ENCODE results near the gene ARID3A.
"Not testable (repeated sequence)": the region's sequence is repeated elsewhere in the genome, so short reads cannot be mapped to it uniquely, and the experiment has no call there.

ARID3A gene

GRCh38 chr19:947707-948539 lies 22.1 kb downstream of the ARID3A start:
- no peak for DNase-seq

GRCh38 chr19:948842-949496 lies 23.1 kb downstream of the ARID3A start:
- no peak for DNase-seq

GRCh38 chr19:950352-951066 lies 24.7 kb downstream of the ARID3A start:
- DNase-seq: no peak

GRCh38 chr19:952049-952679 lies 26.3 kb downstream of the ARID3A start:
- DNase-seq: no peak

- DNase-seq: peak in 2 of 3 experiments; percentile 26 to 49
Measured at GRCh38 chr19:952680-953444, 27.0 kb downstream of the ARID3A start.

- DNase-seq: no peak
Measured at GRCh38 chr19:953445-954271, 27.8 kb downstream of the ARID3A start.

GRCh38 chr19:954272-954671 lies 28.4 kb downstream of the ARID3A start:
- no peak for DNase-seq

GRCh38 chr19:954672-955494 lies 29.0 kb downstream of the ARID3A start:
- DNase-seq: no peak

- DNase-seq: no peak
Measured at GRCh38 chr19:955803-956765, 30.2 kb downstream of the ARID3A start.

- peak in 2 of 3 experiments; percentile 44 to 62 for DNase-seq
Measured at GRCh38 chr19:956766-957440, 31.1 kb downstream of the ARID3A start.

- DNase-seq: not testable (repeated sequence)
Measured at GRCh38 chr19:957578-957977, 31.7 kb downstream of the ARID3A start.

GRCh38 chr19:958967-959855 lies 33.4 kb downstream of the ARID3A start:
- no peak for DNase-seq

GRCh38 chr19:960020-960419 lies 34.2 kb downstream of the ARID3A start:
- DNase-seq: no peak

GRCh38 chr19:960601-960938 lies 34.7 kb downstream of the ARID3A start:
- no peak for DNase-seq

- no peak for DNase-seq
Measured at GRCh38 chr19:961866-962620, 36.2 kb downstream of the ARID3A start.

GRCh38 chr19:962683-963400 lies 37.0 kb downstream of the ARID3A start:
- DNase-seq: no peak
